NCI-H1694 (cell line): ENCODE measurements around the gene CRIP3.
A peak's percentile ranks its signal among the peaks of the same experiment; 100 is the strongest.

Experiments
- DNase-seq: peaks from one replicate; lab custom pipeline; 2025; lab: John Stamatoyannopoulos, UW

The CRIP3 gene

DNA sequence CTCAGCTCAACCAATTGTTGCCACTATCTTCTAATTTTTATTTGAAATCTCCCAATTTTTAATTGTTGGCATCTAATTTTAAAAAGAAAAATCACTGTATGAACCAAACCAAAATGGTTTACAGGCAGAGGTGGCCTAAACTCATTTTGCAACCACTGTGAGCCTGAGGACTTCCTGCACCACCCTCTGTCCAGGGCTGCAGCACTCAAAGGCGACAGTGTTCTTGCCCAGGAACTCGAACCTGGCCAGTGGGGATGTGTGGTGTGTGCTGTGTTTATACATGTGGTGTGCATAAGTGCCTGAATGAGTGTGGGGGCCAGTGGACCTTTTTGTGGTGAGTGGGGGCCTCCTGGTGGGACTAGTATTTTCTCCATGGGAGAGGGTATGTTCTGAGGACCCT is 34.9 kb downstream of the CRIP3 start:
- DNase-seq = no peak

DNA sequence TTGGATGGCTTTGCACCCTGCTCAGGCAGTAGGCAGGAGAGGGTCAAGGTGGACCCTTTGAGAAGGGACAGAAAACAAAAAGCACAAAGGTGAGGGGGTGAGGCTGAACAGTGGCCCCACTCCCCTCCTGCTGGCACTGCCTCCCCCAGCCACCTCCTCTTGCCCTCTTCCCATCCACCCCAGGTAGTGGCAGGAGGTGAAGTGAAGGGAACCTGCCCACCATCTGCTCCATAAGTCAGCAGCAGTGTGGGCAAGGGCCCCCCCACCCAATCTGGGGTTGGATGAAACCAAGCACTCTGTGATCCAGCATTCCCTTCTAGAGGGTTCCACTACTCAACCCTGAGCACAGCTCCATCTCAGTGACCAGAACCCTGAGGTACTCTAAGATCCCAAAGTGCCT is 36.7 kb downstream of the CRIP3 start:
- no peak for DNase-seq

DNA sequence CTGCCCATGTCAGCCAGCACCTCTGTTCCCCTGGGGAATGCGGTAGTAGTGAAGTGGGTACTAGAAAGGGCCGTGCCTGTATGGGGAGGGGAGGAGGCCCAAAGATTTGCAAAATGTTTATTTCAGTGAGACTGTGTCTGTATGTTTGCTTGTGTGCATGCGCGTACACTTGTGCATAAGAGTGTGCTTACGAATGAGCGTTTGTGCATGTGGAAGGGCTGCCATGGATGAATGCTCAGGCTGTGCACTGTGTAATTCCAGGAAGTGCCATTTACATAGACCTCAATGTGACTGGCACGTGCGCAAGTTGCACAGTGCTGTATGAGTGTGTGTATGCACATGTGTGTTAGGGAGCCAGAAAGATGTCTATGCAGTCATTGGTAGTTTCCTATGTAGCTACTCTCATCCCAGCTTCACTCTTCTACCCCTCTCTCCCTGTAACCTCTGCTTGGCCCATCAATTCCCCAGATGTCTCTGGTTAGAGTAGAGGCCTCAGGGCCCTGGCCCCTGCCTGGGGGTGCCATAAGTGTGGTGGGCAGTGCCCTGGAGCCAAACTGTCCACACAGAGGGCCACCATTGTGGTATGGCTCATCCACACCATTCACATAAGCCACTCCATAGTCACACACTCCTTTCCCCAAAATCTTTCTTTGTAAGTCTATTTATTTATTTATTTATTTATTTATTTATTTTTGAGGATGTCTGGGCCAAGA is 37.4 kb downstream of the CRIP3 start:
- DNase-seq = no peak

DNA sequence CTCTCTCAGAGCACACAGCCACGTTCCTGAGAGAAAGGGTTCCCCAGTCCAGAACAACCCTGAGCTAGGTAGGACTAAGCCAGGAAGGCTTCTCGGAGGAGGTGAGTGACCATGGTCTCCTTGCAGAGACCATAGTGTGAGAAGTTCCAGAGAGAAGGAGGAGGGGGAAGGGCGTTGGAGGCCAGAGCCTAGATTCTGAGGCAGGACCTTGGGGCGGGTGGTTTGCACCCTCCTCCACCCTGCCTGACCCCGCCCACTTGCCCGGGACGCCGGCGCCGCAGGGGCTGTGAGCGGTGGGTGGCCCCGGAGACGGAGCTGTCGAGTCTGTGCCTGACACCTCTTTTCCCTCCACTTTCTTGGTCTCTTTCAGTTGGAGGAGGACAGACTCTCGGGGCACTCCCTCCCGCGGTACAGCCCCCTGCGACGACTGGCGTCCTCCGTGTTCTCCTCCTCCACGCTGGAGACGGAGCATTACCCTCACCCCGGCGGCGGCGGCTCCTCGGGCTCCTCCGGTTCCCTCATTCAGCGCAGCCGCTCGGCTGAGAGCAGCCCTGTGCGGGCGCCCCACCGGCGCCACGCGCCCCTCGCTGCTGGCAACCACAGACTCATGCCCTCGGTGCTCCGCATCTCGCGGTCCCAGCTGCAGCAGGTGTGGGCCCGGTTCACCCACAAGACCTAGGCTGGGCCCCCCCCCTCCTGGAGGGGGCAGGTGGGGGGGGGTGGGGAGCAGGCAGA is 39.2 kb downstream of the CRIP3 start:
- no peak for DNase-seq

DNA sequence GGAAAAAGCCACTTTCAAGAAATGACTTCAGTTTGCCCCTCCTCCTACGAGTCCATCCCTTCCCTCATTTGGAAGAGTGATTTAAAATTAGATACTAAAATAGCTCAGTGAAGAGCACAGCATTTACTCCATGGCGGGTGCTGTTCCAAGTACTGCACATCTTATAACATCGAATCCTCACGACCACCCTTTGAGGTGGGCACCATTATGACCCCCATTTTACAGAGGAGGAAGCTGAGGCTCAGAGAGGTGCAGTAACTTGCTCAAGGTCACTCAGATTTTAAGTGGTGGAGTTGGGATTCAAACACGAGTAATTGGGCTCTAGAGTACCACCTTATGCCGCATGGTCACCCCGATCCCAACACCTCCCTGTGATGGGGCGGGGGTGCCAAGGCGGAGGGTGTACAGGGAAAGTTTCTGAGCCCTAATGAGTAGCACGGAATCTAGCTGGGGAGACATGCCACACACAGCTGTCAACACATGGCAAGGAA is 39.8 kb downstream of the CRIP3 start:
- no peak for DNase-seq

DNA sequence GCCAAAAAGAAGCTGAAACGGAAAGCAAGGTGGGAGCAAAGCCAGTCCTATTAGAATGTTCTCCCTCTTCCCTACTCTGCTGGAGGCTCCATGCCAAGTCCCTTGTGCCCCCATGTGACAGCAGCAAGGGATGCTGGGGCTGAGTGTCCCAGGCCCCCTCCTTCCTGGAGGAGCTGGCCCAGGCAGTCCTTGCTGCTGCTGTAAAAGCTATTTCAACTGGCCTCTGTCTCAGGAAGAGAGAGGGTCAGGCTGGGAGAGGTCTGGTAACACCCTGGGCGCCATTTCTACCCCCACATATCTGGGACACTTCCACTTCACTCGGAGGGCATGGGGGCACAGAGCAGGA is 40.3 kb downstream of the CRIP3 start:
- no peak for DNase-seq

DNA sequence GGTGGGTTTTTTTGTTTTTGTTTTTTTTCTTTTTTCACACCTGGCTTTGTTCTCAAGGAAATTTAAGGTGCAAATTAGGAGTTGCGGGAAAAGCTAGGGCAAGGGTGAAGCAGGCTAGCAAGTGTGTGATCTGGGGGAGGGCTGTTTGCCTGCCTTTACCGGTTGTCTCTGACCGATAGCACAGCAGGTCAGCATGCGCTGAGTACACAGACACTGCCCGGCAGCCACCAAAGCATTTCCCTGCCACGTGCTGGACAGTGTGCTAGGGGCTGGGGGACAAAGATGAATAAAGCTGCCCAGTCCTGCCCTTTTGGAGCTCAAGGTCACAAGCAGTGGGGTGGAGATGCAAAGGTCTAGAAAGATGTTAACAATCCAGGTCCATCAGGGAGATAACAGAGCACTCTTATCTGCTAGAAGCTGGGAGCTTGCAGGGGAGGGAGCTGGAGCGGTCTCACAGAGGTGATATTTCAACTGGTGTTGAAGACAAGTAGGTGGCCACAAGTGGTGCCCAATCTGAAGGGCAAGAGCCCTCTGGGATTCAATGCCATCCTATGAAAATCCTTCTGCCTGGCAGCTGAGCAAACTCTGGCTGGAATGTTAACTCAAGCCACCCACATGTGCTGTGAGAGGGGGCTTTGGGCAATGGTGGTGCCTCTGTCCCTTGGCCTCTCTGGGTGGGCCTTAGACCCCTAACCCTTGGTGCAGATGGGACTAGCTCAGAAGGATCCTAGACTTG is 40.8 kb downstream of the CRIP3 start:
- DNase-seq = no peak

DNA sequence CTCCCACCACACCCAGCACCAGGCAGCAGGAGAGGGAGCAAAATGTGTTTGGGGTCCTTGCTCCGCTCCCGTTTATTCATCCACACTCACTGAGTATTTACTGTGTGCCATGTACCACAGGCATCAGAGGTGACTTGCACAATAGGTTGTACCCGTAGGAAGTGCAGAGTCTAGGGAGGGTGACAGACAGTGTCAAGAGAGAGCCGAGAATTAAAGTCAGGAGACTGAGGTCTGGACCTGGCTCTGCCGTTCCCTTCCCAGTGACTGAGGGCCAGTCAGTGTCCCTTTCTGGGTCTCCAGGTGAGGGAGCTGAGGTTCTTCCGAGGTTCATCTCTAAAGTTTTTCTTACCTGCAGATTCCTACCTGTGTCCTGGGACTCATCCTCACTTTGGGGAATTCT is 43.1 kb downstream of the CRIP3 start:
- no peak for DNase-seq

DNA sequence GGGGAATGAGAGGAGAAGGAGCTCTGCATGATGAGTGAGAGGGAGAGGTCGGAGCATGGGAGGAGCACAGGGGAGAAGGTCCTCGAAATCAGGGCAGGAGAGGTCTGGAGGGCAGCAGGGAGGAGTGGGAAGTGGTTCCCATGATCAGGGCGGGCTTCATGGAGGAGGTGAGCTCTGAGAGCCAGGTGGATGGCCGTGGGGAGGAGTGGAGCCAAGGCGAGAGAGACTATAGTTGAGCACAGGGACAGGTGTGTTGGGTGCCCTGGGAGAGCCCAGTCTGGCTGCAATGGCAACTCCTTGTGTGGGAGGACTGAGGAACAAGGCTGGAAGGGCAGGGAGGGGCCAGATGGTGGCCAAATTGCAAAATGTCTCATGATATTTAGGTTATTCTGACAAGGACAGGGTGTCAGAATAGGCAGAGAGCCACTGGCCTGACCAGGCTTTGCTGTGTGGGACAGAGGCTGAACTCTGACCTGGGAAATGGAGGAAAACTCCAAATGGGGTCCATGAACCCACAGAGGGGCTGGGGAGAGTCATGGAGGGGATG is 44.0 kb downstream of the CRIP3 start:
- no peak for DNase-seq

DNA sequence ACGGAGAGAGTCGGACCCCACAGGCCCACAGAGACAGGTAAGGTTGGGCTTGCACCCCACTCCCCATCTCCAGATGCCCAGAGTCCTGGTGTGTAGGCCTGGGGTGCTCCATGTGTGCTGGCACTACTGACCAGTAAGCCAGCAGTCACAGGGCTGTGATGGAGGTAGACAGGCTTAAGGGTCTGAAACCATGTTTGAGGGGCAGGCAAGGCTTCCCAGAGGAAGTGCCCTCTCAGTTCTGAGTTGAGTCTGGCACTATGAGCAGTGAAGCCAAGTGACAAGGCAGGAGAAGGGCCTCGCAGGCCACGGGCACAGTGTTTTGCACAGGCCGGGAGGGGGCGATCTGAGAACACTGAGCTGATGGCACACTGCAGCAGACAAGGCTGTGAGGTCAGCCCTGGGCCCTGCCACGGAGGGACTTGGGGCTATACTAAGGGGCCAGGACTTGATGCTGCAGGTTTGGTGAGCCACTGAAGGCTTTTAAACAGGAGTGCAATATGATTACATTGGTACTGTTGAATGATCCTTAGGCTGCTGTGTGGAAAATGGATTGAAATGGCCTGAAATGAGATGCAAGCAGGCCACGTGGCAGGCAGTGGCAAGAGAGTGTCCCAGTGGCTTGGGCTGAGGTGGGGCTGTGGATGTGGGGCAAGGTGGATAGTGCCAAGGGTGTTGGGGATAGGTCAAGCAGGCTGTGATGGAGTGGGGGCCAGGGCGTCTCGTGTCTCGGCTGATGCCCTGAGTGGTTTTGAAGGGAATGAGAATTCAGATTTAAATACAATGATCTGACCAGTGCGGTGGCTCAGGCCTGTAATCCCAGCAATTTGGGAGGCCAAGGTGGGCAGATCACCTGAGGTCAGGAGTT is 45.1 kb downstream of the CRIP3 start:
- peak; percentile 41 for DNase-seq

DNA sequence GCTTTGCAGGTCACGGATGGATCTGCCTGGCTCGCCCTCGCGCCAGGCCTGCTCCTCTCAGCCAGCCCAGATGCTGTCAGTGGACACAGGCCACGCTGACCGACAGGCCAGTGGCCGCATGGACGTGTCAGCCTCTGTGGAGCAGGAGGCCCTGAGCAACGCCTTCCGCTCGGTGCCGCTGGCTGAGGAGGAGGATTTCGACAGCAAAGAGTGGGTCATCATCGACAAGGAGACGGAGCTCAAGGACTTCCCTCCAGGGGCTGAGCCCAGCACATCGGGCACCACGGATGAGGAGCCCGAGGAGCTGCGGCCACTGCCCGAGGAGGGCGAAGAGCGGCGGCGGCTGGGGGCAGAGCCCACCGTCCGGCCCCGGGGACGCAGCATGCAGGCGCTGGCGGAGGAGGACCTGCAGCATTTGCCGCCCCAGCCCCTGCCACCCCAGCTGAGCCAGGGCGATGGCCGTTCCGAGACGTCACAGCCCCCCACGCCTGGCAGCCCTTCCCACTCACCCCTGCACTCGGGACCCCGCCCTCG is 45.8 kb downstream of the CRIP3 start:
- no peak for DNase-seq

DNA sequence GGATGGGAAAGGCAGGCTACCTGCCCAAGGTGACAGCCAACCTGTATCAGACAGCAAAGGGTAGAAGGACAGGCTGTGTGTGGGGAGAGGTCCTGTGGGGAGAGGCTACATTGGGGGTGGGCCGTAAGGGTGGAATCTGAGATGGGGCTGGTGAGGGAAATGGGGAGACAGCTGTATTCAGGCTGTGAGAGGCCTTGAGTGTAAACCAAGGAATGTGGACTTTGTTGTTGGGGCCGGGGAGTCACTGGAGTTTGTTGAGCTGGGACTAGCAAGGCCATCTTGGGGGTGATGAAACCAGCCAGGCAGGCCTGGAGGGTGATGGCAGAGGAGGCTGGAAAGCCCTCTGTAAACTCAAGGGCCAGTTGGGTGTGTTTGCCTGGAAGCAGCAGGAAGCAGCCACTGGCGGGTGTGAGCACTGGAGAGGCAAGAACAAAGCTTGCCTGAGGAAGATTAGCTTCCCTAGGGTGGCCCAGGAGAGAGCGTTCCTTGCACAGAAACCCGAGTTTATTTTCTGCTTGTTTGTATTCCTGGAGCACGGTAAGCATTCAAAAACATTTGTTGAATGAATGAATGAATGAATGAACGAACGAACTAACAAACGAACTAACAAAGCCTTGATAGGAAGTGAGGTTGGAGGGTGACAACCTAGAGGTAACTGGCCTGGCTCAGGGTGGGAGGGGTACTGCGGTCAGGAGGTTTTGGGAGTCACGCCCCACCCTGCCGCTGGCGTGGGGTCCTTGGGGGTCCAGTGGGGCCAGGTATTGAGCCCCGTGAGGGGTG is 46.4 kb downstream of the CRIP3 start:
- DNase-seq = no peak

DNA sequence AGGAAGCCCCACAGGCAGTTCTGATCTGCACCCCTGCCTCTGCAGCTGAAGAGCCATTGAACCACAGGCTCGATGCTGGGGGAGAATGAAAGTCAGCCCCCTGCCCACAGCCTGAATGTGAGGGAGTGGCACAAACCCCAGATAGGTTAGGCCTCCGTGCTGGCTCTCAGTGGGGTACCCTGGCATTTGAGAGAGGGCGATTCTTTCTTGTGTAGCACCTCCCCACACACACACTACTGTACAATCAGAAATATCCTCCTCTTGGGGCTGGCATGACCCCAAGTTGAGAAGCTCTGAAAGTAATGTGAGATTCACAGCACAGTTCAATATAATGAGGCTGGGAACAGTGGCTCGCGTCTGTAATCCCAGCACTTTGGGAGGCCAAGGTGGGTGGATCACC is 47.4 kb downstream of the CRIP3 start:
- DNase-seq = no peak

DNA sequence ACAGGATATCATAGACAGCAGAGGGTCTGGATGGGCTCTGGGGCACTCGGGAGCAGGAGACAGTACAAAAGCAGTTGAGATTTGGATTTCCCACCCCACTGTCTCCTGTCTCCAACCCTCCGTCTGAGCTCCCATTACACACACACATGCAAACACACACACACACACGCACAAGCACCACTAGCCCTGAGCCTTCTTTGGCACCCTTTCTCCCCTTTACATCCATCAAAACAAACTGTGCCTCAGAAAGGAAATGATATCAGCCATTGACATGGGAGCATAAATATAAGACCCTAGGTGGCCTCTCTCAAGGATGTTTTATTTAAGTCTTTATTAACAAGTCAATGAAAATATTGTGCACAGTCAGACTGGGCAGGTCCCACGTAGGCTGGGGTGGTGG is 47.8 kb downstream of the CRIP3 start:
- DNase-seq = no peak

DNA sequence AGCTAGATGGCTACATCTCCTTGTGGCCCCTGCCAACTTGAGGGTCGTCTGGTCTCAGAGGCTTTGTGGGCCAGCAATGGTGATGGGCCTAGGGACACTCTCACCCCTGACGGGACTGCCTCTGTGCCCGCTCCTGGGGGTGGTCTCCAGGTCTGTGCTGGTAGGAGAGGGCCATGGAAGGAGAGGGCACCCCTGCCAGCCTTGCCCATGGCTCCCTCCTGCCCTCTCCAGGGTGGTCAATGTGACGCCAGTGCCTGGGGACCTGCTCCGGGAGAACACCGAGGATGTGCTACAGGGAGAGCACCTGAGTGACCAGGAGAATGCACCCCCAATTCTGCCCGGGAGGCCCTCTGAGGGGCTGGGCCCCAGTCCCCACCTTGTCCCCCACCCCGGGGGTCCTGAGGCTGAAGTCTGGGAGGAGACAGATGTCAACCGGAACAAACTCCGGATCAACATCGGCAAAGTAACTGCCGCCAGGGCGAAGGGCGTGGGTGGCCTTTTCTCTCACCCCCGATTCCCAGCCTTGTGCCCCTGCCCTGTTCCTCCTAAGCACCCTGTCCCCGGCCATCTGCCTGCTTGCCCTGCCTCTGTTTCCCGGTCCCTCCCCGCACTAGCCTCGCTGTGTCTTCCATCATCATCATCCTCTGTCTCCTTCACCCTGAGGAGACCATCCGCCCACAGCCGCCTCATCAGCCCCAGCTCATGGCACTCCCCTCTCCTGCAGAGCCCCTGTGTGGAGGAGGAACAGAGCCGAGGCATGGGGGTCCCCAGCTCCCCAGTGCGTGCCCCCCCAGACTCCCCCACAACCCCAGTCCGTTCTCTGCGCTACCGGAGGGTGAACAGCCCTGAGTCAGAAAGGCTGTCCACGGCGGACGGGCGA is 49.6 kb downstream of the CRIP3 start:
- no peak for DNase-seq

DNA sequence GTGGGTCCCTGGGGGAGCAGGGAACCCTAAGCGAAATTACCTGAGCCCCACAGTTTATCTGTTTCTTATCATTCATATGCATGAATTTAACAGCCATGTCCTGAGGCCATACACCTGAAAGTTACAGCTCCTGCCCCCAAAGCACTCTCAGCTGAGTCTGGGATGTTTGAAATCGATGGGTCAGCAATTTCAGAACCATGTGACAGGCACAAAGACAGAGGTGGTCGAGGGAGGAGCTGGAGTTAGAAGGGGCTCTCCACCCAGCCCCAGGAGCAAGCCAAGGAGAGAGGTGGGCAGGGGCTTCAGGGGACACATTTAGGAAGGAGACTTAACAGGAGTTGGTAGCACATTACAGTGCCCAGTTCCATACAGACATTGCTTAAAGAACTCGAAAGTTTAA is 50.4 kb downstream of the CRIP3 start:
- no peak for DNase-seq

DNA sequence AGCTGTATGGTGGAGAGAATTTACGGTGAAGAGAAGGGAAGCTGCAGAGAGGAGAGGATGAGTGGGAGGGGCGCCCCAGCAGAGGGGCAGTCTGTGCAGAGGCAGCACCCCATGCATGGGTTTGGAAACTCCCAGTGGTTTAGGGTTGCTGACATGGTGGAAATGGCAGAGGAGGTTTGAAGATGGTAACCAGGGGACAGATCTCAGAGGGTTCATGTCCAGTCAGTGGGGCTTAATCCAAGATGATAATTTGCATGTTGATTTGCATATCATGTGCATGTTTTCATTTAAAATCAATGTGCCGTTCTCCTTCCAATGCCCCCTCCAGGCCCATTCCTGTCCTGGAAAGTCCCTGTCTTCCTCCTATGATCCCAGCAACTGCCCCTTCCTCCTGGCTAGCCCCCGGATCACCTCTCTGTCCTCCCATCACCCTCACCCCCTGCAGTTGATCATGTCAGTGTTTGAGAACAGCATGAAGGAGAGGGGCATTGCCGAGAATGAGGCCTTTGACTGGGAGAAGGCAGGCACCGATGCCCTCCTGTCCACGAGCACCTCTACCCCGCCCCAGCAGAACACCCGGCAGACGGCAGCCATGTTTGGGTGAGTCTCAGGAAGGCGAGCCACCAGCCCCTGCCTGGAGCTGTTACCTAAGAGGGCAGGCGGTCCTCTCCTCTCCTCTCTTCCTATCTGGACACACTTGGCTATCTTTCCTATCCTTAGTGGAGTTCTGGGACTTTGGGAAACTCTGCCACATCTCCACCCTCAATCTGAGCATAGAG is 51.1 kb downstream of the CRIP3 start:
- DNase-seq = no peak

DNA sequence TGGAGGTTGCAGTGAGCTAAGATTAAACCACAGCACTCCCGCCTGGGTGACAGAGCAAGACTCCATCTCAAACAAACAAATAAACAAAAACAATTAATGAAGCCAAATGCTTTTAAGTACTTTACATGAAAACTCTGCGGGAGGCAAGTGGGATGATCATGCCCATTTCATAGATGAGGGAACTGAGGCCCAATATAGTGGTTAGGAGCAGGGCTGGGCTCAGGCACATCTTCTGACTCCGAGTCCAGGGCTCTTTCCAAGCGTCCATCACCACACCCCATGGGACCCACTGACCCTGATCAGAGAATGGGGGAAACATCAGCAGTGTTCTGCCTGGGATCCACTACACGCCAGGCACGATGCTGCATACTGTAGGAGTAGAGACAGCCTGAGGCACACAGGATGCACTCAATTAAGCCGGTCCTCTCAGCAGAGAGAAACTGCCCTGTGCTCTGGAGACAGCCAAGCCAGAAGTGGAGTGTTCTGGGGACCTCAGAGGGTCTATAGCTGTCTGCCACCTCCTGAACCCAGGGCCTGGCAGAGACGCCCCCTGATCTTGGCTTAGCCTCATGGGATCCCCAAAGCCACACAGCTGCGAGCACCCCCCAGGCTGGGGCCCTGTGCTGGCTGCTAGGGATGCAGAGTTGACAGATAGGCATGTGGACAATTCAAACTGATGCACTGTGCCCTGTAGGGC is 51.8 kb downstream of the CRIP3 start:
- no peak for DNase-seq
